ENCODE results near the gene ETNK2. TPM values are rescaled to one million over a fixed set of nuclear protein-coding genes. Genes with fewer than 3 reads are reported as not detected.

The ETNK2 gene
- total RNA-seq, 1 experiment from 2014 or later = 21.9 TPM

- Histone ChIP-seq H3K4me1 (peaks cover 11% of the 10 kb centered on the region), H3K36me3 (ENCODE audit: control insufficient read depth, insufficient read depth, low read length) (no peaks in the 10 kb centered on the region), H3K27me3 (replicated peaks; ENCODE audit: control insufficient read depth, insufficient read depth, low read length) (no peaks in the 10 kb centered on the region), H3K4me3 (ENCODE audit: low read depth, low read length) (no peak overlapping the region), H3K9me3 (peaks cover 11% of the 10 kb centered on the region; the same call in 1 of the 2 replicates)
- ChIA-PET POLR2A (no interaction called here), CTCF (no interaction called here)
- H3K4me3 Mint-ChIP-seq (ENCODE audit: unreplicated experiment) = no peak overlapping the region
- H3K27me3 Mint-ChIP-seq (ENCODE audit: insufficient read depth, unreplicated experiment) = no peaks in the 10 kb centered on the region
- intact Hi-C loops (cut with micrococcal nuclease; ENCODE audit: unreplicated experiment) = no loop called here
- no peak for TF ChIP-seq CTCF (IDR thresholded peaks at IDR 0.05; ENCODE audit: insufficient read depth in 1 of 2, low read depth in 1 of 2, low read length in 1 of 2, severe bottlenecking in 1 of 2, unreplicated experiment in 1 of 2)
- peaks cover 9% of the 10 kb centered on the region for H3K4me1 Mint-ChIP-seq (ENCODE audit: low read depth, unreplicated experiment)
- no peak for DNase-seq
- H3K36me3 Mint-ChIP-seq (ENCODE audit: insufficient read depth, unreplicated experiment) = no peaks in the 10 kb centered on the region
- no TSS peak for BruUV-seq (replicated peaks)
- H3K9me3 Mint-ChIP-seq (ENCODE audit: unreplicated experiment) = peaks cover 12% of the 10 kb centered on the region
- no peak overlapping the region for H3K27ac Mint-ChIP-seq (ENCODE audit: unreplicated experiment)
Measured at GRCh38 chr1:204169858-204170257, 18.0 kb upstream of the ETNK2 start.

DNA sequence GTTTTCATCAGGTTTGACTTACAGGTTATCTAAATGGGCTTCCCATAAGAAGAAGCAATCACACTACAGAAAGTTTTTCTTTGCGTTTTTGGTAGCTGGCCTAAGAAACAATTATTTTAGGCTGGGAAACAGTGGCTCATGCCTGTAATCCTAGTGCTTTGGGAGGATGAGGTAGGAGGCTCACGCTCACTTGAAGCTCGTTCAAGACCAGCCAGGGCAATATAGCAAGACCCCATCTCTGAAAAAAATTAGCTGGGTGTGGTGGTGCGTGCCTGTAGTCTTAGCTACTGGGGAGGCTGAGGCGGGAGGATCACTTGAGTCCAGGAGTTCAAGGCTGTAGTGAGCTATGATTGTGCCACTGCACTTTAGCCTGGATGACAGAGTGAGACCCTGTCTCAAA, 15.9 kb upstream of the ETNK2 start:
- ChIA-PET CTCF (interaction anchor here (1.0 kb wide), 1 partner anchor 307 kb away, joined by 3 read pairs; no protein-coding TSS in a partner anchor), POLR2A (no interaction called here)
- Histone ChIP-seq H3K9me3 (peaks cover 11% of the 10 kb centered on the region; the same call in 1 of the 2 replicates), H3K27me3 (replicated peaks; ENCODE audit: control insufficient read depth, insufficient read depth, low read length) (no peaks in the 10 kb centered on the region), H3K4me3 (ENCODE audit: low read depth, low read length) (no peak overlapping the region), H3K4me1 (peaks cover 11% of the 10 kb centered on the region), H3K36me3 (ENCODE audit: control insufficient read depth, insufficient read depth, low read length) (no peaks in the 10 kb centered on the region)
- Mint-ChIP-seq H3K4me1 (ENCODE audit: low read depth, unreplicated experiment) (peaks cover 9% of the 10 kb centered on the region), H3K27me3 (ENCODE audit: insufficient read depth, unreplicated experiment) (no peaks in the 10 kb centered on the region), H3K27ac (ENCODE audit: unreplicated experiment) (no peak overlapping the region), H3K9me3 (ENCODE audit: unreplicated experiment) (peaks cover 12% of the 10 kb centered on the region), H3K36me3 (ENCODE audit: insufficient read depth, unreplicated experiment) (no peaks in the 10 kb centered on the region), H3K4me3 (ENCODE audit: unreplicated experiment) (no peak overlapping the region)
- no peak for TF ChIP-seq CTCF (IDR thresholded peaks at IDR 0.05; ENCODE audit: insufficient read depth in 1 of 2, low read depth in 1 of 2, low read length in 1 of 2, severe bottlenecking in 1 of 2, unreplicated experiment in 1 of 2)
- DNase-seq = no peak
- intact Hi-C loops (cut with micrococcal nuclease; ENCODE audit: unreplicated experiment) = no loop called here
- BruUV-seq (replicated peaks) = no TSS peak

DNA sequence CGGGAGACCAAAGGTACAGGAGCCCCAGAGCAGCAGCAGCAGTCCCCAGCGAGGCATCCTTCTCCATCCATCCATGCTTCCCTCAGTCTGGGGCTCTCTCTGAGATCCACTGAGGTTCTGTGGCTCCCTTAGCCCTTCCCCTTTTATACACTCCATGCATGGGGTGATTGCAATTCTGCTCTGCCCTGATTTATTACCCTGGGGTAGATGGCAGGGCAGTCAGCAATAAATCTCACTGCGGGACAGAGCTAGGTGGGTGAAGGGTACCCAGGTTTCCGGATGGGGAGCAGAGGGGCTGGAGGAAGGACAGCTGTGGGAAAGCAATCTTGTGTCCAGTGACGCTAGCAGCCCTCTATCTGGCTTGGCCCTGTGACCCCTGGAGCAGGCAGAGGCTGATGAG, 14.4 kb upstream of the ETNK2 start, which contains the start of gene REN:
Gene REN (minus strand): TSS at position 119 of the 400 bp plus-strand sequence. CDS start 44 bp downstream, at position 75.
- H3K9me3 Mint-ChIP-seq (ENCODE audit: unreplicated experiment) = no peaks in the 10 kb centered on the region
- Histone ChIP-seq H3K27me3 (replicated peaks; ENCODE audit: control insufficient read depth, insufficient read depth, low read length) (no peaks in the 10 kb centered on the region), H3K4me3 (ENCODE audit: low read depth, low read length) (no peak within 1 kb of the TSS), H3K9me3 (peaks cover 11% of the 10 kb centered on the region; the same call in 1 of the 2 replicates), H3K4me1 (no peaks in the 10 kb centered on the region), H3K36me3 (ENCODE audit: control insufficient read depth, insufficient read depth, low read length) (no peaks in the 10 kb centered on the region)
- POLR2A ChIA-PET = no interaction called here
- H3K27me3 Mint-ChIP-seq (ENCODE audit: insufficient read depth, unreplicated experiment) = no peaks in the 10 kb centered on the region
- no TSS peak for BruUV-seq (replicated peaks)
- no peak for TF ChIP-seq CTCF (IDR thresholded peaks at IDR 0.05; ENCODE audit: insufficient read depth in 1 of 2, low read depth in 1 of 2, low read length in 1 of 2, severe bottlenecking in 1 of 2, unreplicated experiment in 1 of 2)
- no peak within 1 kb of the TSS for H3K27ac Mint-ChIP-seq (ENCODE audit: unreplicated experiment)
- no peak within 1 kb of the TSS for H3K4me3 Mint-ChIP-seq (ENCODE audit: unreplicated experiment)
- intact Hi-C loops (cut with micrococcal nuclease; ENCODE audit: unreplicated experiment) = no loop called here
- H3K4me1 Mint-ChIP-seq (ENCODE audit: low read depth, unreplicated experiment) = no peaks in the 10 kb centered on the region
- CTCF ChIA-PET = no interaction called here
- no peak for DNase-seq
- no peaks in the 10 kb centered on the region for H3K36me3 Mint-ChIP-seq (ENCODE audit: insufficient read depth, unreplicated experiment)
